ENCODE measurements around the gene CGB7.
A peak's percentile ranks its signal among the peaks of the same experiment; 100 is the strongest.
"Not testable (repeated sequence)": the region's sequence is repeated elsewhere in the genome, so short reads cannot be mapped to it uniquely, and the experiment has no call there.

CGB7 gene

DNA sequence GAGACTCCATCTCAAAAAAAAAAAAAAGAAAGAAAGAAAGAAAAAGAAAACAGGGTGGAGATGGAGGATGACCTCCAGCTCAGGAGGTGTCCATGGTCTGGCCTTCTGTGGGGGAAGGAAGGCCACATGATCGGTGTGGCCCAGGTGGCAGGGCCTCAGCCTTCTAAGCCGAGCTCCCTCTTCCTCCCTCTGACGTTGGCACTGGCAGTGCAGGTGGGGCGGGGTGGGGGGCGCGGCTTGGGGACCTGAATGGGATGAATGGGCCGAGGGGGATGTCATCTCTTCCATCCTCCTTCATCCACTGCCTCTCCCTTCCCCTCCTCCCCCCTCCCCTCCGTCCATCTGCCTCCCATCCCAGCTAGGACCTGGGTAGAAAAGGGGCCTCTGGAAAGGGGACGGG, 17.8 kb downstream of the CGB7 start:
- DNase-seq = not testable (repeated sequence)

DNA sequence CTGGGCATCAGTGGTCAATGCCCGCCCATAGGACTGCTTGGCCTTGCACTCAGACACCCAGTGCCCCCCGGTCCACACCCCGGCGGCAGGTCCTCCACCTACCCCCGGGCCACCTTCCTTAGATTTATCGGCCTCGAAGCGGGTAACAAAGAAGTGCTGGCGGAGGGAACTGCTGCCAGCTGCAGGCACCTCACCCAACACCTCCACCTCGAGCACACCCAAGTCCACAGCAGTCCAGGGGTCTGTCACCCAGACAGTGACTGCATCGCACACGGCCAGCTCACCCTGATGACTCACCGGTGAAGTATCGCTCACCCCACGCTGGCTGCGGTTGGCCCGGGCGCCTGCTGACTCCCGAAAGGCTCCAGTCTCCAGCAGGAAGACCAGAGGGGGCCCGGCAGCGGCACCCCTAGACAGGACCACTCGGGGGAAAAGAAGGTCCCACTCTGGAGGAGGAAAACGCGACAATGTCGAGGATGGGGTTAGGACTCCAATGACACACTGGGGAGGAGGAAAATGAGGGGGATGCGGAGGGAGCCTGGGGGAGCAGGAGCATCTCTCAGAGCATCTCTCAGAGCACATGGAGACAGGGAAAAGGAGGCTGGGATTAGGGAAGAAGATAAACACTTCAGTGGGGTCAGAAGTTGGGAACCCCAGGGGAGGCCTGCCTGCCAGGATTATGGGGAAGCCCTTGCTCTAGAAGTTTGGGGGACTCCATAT, 18.8 kb downstream of the CGB7 start:
- peak; percentile 89 for DNase-seq

DNA sequence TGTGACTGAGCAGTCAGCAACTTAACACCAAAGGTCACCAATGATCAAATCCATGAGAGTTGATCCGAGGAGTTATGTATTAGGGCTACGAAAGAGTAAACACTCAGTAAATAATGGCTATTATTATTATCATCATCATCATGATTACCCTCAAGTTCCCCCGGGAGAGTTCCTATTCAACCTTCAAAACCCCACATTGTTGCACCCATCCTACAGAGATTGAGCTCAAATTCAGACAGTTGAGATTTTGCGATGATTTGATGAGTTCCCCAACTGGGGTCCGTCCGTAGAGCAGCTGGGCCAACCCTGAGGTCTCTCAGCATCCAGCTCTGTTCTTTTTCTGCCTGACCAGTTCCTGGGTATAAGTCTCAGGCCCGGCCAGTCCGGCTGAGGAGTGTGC, 19.4 kb downstream of the CGB7 start:
- DNase-seq = not testable (repeated sequence)

DNA sequence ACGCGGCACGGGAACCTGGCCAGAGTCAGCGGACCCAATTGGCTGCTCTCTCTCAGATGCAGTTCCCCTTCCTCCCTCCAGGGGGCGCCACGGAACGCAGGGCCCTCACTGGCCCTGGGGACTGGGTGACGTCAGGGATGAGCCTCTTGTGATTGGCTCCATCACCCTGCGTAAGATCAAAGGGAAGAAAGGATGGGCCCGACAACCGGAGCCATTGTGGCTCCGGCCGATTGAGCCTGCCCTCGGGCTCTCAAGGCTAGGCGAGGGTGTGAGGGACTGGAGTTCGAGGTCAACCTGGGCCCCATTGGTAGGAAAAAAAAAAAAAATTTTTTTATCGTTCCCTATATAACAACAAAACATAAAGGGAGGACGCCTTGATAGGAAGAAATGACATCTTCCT, 20.7 kb downstream of the CGB7 start, which contains the start of gene CGB1:
Gene CGB1 (minus strand): TSS at position 81 of the 400 bp plus-strand sequence. CDS start 184 bp downstream, outside the sequence.
- not testable (repeated sequence) for DNase-seq

DNA sequence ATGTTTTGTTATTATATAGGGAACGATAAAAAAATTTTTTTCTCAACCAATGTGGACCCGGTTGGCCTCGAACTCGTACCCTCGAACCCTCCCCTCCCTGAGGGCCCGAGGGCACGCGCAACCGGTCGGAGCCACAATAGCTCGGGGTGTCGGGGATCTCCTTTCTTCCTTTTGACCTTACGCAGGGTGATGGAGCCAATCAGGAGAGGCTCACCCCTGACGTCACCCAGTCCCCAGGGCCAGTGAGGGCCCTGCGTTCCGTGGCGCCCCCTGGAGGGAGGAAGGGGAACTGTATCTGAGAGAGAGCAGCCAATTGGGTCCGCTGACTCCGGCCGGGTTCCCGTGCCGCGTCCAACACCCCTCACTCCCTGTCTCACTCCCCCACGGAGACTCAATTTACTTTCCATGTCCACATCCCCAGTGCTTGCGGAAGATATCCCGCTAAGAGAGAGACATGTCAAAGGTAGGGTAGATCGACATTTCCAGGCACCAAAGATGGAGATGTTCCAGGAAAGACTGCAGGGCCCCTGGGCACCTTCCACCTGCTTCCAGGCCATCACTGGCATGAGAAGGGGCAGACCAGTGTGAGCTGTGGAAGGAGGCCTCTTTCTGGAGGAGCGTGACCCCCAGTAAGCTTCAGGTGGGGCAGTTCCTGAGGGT, 25.8 kb downstream of the CGB7 start, which contains the start of gene CGB2:
Gene CGB2 (plus strand): TSS at position 249 of the 660 bp plus-strand sequence. CDS start 206 bp downstream, at position 455.
- DNase-seq = not testable (repeated sequence)

DNA sequence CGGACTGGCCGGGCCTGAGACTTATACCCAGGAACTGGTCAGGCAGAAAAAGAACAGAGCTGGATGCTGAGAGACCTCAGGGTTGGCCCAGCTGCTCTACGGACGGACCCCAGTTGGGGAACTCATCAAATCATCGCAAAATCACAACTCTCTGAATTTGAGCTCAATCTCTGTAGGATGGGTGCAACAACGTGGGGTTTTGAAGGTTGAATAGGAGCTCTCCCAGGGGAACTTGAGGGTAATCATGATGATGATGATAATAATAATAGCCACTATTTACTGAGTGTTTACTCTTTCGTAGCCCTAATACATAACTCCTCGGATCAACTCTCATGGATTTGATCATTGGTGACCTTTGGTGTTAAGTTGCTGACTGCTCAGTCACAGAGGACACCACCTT, 27.2 kb downstream of the CGB7 start:
- DNase-seq = not testable (repeated sequence)

DNA sequence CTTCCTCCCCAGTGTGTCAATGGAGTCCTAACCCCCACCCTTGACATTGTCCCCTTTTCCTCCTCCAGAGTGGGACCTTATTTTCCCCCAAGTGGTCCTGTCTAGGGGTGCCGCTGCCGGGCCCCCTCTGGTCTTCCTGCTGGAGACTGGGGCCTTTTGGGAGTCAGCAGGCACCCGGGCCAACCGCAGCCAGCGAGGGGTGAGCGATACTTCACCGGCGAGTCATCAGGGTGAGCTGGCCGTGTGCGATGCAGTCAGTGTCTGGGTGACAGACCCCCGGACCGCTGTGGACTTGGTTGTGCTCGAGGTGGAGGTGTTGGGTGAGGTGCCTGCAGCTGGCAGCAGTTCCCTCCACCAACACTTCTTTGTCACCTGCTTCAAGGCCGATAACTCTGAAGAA, 27.8 kb downstream of the CGB7 start:
- peak; percentile 55 for DNase-seq

DNA sequence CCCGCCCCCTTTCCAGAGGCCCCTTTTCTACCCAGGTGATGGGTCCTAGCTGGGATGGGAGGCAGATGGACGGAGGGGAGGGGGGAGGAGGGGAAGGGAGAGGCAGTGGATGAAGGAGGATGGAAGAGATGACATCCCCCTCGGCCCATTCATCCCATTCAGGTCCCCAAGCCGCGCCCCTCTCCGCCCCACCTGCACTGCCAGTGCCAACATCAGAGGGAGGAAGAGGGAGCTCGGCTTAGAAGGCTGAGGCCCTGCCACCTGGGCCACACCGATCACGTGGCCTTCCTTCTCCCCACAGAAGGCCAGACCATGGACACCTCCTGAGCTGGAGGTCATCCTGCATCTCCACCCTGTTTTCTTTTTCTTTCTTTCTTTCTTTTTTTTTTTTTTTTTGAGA, 28.9 kb downstream of the CGB7 start:
- not testable (repeated sequence) for DNase-seq

DNA sequence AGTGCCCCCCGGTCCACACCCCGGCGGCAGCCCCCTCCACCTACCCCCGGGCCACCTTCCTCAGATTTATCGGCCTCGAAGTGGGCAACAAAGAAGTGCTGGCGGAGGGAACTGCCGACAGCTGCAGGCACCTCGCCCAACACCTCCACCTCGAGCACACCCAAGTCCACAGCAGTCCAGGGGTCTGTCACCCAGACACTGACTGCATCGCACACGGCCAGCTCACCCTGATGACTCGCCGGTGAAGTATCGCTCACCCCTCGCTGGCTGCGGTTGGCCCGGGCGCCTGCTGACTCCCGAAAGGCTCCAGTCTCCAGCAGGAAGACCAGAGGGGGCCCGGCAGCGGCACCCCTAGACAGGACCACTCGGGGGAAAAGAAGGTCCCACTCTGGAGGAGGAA, 31.9 kb downstream of the CGB7 start:
- not testable (repeated sequence) for DNase-seq

DNA sequence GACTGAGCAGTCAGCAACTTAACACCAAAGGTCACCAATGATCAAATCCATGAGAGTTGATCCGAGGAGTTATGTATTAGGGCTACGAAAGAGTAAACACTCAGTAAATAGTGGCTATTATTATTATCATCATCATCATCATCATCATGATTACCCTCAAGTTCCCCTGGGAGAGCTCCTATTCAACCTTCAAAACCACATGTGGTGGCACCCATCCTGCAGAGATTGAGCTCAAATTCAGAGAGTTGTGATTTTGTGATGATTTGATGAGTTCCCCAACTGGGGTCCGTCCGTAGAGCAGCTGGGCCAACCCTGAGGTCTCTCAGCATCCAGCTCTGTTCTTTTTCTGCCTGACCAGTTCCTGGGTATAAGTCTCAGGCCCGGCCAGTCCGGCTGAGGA, 32.5 kb downstream of the CGB7 start:
- not testable (repeated sequence) for DNase-seq

DNA sequence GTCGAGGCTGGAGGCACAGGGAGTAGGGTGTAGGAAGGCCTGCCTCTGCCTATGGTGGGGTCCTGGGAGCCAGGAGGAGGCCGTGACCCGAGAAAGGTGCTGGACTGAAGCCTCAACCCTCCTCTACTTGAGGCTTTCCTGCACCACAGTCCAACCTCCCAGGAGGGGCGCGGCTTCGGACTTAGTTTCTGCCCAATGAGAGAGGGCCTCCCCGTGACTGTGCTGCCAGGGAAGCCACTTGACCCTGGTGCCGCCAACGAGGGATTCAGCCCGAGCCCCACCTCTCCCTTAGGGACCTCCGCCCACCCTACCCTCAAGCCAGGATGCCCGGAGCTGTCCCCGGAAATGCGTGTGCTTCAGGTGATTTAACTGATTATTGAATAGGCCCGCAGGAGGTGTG, 33.3 kb downstream of the CGB7 start, which contains the start of gene CGB3:
Gene CGB3 (minus strand): TSS at position 101 of the 400 bp plus-strand sequence. CDS start 362 bp downstream, outside the sequence.
- not testable (repeated sequence) for DNase-seq

DNA sequence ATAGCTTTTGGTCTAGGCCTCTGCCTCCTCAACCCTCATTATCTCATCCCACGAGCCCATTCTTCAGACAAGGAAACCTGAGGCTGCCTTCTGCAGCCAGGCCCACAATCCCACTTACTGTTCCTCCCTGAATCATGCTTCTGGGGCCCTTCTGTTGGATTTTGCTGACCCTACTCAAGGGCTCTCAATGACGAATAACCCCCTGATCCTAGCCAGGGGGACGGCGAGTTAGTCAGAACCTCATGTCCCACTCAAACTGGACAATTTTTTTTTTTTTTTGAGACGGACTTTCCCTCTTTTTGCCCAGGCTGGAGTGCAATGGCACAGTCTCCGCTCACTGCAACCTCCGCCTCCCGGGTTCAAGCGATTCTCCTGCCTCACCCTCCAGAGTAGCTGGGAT, 35.4 kb downstream of the CGB7 start:
- DNase-seq = no peak

DNA sequence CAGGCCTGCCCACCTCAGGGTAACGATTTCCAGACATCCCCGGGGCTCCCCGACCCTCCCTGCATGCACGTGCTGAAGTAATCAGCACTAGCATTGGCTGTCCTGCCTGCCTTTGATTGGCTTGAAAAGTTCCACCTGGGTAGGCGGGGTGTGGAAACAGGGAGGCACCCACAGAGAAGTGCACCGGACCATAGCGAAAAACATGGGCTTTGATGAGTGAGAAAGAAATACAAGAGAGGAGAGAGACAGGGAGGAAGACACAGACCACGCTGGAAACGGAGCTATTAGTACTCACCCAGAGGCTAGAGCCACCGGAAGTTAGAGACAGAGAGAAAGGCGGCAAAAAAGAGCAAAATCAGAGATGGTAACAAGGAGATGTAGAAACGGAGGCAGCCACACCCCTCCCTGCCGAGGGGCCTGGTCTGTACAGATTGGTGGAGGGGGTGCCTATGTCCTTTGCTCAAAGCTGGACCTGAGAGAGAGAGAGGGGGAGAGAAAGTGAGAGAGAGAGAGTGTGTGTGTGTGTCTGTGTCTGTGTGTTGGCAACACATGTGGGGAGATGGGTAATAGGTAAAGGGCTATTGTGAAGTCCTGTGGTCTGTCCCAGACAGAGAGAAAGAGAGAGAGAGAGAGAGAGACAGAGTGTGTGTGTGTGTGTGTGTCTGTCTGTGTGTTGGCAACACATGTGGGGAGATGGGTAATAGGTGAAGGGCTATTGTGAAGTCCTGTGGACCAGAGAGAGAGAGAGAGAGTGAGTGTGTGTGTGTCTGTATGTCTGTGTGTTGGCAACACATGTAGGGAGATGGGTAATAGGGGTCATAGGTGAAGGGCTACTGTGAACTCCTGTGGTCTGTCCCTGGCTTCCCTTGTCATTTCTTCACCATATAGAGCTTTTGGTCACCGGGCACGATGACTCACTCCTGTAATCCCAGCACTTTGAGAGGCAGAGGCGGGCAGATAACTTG, 36.3 kb downstream of the CGB7 start:
- DNase-seq = peak; percentile 72

DNA sequence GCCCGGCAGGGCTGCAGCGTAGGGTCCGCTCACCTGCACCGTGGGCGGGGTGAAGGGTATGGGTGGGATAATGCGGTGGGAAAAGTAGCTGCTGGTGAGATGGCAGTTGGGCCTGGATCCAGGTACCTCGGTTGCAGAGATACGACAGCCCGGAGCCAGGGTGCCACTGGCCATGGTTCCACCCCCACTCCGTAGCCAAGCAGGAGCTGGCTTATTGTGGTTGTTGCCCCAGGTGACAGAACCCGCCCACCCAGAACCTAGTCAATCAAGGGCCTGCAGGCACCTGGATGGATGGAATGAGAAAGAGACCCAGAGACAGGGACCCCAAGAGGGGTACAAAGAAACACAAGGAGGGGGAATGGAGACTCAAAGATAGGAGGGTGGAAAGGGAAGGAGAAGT, 37.2 kb downstream of the CGB7 start:
- DNase-seq = no peak

DNA sequence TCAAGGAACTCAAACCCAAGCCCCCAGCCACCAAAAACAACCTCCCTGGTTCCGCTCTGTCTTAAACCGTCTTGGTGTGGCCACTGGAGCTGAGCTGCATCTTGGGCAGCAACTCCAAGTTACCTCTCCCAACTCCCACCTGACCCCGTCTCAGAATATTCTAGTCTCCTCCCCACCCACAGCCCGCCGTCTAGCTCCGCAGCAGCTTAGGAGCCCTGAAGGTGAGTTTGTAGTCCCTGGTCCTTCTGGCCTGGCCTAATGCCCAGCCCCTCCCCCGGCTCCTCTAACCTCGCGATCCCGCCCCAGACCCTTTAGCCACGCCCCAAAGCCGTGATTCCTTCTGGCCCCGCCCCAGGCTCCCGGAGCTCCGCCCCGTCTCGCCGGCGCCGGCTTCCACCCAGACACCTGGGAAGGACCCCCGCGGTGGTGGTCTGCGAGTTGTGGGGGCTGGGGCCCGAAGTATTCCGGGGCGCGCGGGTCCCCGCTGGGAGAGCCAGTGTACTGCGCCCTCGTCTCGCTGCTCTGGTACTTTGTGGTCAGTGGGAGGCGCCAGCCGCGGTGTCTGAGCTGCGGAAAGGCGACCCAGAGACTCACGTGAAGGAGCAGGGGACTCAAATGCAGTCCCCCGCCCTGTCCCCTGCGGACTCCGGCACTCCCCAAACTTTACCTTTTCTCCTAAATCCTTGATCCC, 38.2 kb downstream of the CGB7 start:
- peak; percentile 76 for DNase-seq

DNA sequence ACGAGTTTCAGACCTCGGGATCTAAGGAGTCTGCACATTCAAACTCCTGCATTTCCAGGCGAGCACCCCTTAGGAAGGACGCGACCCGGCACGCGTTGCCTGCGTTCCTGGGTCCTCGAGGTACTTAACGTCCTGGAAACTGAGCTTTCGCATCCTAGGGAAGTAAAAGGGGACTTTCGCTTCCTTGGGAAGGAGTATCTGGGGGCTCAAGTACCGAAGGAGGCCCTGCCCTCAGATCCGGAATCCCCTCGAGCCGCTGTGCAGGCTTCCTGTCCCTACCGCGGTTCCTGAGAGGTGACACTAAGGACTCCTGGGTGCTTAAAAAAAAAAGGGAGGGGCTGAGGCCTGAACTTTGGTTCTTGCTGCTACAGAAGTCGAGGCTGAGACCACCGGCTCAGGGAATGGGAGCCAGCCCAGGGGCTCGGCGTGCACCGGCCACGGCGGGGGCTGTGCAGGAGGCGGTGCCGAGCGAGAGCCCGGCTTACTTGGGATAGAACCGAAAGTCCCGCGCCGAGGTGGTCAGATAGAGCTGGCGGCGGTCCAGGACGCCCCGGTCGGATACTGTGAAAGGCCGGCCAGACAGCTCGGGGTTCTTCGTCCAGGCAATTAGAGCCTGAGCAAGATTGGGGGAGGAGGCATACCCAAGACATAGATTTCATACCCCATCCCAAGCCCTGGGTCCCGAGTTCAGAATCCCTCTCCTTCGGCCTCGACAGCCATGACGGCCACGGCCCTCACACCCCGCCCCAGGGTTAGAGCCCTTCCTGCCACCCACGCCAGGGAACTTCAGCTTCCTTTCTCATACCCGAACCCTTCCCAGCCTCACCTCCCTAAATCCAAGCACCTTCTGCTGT, 38.9 kb downstream of the CGB7 start:
- DNase-seq = peak; percentile 33

DNA sequence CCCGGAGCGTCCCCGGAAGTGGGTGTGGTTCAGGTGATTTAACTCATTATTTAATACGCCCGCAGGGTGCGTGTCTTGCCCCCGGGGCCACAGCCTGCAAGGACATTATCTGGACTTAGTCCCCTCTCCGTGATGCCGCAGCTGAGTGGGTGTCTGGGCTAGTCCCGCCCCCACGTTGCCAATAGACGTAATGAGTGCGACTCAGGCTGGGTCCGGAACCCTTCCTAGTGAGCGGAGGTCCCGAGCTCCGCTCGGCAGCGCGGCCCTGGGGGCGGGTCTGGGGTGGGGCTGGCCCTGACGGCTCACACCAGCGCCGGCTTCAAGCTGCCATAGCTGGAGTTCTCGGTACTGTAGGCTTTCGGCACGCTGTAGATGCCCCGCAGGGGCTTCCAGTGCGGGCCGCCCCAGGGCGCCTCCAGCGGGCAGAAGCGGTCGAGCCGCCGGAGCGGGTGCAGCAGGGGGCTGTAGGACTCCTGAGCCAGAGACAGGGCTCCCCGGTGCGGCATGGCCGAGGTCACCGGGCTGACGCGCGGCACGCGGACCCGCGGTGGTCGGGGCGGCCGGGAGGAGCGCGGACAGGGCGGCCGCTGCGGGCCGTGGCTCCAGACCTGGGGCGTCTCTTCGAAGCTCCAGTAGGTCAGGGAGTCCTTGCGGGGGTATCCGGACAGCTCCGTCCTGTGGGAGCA, 39.7 kb downstream of the CGB7 start:
- DNase-seq = peak; percentile 79

DNA sequence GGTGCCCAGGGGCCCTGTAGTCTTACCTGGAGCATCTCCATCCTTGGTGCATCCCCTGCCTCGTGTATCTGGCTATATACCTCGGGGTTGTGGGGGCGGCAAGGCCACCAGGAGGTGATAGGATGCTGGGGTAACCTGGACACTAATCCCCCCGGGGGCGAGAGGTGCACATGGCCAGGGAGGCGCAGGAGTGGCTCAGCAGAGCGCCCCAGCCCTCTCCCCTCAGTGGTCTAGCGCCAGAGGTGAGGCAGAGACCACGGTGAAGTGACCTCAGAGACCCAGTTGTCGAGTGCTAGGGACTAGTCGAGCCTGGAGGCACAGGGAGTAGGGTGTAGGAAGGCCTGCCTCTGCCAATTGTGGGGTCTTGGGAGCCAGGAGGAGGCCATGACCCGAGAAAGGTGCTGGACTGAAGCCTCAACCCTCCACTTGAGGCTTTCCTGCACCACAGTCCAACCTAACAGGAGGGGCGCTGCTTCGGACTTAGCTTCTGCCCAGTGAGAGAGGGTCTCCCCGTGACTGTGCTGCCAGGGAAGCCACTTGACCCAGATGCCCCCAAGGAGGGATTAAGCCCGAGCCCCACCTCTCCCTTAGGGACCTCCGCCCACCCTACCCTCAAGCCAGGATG, 40.4 kb downstream of the CGB7 start, which contains the start of gene LHB:
Gene LHB (minus strand): TSS at position 51 of the 625 bp plus-strand sequence. CDS start 10 bp downstream, at position 41.
- DNase-seq = no peak

DNA sequence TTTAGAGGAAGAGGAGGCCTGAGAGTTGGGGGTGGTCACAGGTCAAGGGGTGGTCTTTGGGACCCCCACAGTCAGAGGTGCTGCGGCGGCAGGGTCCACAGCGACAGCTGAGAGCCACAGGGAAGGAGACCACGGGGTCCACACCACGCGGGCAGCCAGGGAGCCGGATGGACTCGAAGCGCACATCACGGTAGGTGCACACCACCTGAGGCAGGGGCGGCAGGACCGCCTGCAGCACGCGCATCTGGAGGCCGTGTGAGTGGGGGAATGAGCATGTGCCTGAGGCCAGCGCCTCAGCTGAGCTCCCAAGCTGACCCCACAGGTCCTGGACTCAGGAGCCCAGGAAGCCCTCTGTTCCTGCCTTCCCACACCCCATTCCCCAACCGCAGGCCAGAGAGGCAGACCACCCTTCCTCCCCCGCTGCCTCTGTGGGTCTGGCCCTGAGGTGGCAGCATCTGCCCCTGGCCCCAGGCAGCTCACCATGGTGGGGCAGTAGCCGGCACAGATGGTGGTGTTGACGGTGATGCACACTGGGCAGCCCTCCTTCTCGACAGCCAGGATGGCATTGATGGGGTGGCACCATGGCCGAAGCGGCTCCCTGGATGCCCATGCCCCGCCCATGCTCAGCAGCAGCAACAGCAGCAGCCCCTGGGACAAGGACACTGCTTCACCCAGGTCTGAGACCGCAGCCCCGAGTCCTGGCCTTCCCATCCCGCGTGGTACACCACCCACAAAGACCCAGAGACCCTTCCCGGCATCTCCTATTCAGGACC, 41.3 kb downstream of the CGB7 start:
- DNase-seq = no peak

Measured in EL (cell line).